ENCODE measurements around the gene SCN1B.

SCN1B gene

DNA sequence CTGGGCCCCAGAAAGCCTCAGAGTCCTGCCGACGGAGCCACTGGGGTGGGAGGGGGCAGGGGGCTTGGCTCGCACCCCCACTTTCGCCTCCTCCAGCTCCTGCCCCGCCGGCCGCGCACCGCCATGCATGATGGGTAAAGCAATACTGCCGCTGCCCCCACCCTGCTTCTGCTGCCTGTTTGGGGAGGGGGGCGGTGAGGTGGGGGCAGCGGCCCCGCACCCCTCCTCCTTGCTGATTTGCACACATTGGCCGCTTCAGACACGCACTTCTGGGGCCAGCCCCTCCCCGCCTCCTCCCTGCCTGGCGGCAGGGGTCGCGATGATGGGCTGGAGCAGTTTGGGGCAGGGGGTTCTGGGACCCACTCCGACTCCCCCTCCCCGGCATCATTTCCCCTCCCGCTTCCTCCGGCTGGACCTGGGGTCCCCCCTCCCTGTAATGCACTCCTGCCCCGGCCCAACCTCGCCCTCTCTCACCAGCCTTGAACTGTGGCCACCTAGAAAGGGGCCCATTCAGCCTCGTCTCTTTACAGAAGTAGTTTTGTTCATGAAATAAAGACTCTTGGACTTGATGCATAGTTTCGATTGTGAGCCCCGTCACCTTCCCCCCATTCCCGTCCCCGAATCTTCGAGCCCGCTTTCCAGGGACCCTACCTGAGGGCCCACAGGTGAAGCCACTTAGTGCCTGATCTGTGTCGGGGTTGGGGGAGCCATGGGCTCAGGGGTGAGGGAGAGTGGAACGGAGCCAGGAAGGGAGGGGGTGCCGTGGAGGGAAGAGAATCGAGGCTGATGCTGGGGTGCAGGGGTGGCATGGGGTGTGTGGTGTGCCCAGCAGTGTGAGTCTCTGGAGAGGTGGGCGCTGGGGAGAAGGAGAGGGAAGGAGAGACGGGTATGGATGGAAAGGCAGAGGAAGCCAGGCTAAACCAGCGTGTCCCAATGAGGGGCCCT is 9.9 kb downstream of the SCN1B start:
- TF ChIP-seq, protein P1, sequence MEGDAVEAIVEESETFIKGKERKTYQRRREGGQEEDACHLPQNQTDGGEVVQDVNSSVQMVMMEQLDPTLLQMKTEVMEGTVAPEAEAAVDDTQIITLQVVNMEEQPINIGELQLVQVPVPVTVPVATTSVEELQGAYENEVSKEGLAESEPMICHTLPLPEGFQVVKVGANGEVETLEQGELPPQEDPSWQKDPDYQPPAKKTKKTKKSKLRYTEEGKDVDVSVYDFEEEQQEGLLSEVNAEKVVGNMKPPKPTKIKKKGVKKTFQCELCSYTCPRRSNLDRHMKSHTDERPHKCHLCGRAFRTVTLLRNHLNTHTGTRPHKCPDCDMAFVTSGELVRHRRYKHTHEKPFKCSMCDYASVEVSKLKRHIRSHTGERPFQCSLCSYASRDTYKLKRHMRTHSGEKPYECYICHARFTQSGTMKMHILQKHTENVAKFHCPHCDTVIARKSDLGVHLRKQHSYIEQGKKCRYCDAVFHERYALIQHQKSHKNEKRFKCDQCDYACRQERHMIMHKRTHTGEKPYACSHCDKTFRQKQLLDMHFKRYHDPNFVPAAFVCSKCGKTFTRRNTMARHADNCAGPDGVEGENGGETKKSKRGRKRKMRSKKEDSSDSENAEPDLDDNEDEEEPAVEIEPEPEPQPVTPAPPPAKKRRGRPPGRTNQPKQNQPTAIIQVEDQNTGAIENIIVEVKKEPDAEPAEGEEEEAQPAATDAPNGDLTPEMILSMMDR (conservative IDR thresholded peaks at IDR 0.05; ENCODE audit: control insufficient read depth, insufficient read depth, low read depth, low read length): no peak
- DNase-seq (ENCODE audit: low read depth): no peak
- no peak overlapping the region for H3K4me3 ChIP-seq (ENCODE audit: control insufficient read depth, low read depth, low read length)

DNA sequence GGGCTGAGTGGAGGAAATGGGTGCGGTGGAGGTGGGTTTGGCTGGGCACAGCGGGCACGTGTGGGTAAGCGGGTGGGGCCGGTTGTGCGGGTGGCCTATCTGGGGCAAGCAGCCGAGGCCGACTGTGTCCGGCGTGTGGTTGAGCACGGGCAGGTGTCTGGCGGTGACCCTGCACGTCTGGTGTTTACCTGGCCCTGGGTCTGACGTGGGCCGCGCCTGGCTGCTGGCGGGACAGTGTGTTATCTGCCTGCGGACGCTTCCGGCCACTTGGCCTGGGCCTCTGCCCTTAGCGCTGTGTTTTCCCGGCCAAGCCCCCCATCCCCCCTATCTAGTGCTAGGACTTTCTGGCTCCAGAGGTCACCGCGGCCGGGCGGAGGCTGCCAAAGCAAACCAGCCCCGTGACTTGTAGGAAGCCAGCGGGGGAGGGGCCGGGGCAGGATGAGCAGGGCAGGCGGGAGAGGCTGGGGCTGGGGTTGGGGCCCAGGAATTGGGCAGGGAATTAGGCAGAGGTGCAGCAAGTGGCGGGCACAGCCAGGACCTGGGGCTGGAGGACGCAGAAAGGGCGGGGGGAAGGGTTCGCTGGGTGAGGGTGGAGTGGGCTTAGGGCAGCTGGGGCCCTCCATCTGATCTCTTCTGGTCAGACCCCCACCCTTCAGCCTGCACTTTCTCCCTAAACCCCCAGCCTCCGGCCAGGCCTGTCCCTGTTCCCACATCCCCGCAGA is 10.7 kb downstream of the SCN1B start:
- DNase-seq (ENCODE audit: low read depth): no peak
- TF ChIP-seq, protein P1 (conservative IDR thresholded peaks at IDR 0.05; ENCODE audit: control insufficient read depth, insufficient read depth, low read depth, low read length): no peak
- no peak overlapping the region for H3K4me3 ChIP-seq (ENCODE audit: control insufficient read depth, low read depth, low read length)

DNA sequence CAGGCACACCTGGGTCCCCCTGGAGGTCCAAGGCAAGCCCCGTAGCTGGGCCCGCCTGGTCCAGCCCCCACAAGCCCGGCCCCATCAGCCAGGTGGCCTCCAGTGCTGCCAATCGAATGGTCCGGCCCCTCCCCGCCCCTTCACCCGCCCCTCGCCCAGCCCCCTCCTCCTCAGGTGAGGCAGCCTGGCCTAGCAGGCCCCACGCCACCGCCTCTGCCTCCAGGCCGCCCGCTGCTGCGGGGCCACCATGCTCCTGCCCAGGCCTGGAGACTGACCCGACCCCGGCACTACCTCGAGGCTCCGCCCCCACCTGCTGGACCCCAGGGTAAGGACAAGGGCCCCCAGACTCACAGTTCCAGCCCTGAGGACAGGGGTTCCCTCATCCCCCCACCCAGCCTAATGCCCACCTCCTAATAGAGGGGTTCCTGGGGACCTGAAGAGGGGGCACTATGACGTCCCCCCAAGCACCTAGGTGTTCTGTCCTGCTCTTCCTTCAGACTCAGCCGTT is 11.3 kb downstream of the SCN1B start, which contains the start of gene HPN:
Gene HPN (plus strand): TSS at position 174 of the 508 bp plus-strand sequence. CDS start 786 bp downstream, outside the sequence.
- TF ChIP-seq, protein P1 (conservative IDR thresholded peaks at IDR 0.05; ENCODE audit: control insufficient read depth, insufficient read depth, low read depth, low read length): no peak
- H3K4me3 ChIP-seq (ENCODE audit: control insufficient read depth, low read depth, low read length): no peak within 1 kb of the TSS
- DNase-seq (ENCODE audit: low read depth): no peak

DNA sequence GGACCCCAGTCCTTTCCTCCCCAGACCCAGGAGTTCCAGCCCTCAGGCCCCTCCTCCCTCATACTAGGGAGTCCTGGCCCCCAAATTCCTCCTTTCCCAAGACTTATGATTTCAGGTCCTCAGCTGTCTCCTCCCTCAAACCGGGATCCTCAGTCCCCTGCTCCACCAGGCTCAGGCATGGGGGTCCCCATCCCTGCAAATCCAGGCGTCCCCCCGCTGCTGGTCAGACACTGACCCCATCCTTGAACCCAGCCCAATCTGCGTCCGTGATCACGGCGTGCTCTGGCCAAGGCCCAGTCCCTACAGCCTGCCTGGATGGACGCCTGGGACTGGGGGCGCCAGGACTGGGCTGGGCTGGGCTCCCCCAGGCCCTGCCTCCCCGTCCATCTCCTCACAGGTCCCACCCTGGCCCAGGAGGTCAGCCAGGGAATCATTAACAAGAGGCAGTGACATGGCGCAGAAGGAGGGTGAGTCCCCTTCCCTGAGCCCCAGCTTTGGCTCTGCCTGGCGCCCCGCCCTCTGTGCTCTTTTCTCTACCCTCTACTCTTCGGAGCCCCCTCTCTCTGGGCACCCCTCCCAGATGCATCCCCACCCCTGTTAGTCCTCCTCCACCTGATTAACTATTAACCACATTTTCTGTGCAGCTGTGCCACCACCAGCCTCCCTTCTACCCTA is 11.9 kb downstream of the SCN1B start:
- H3K4me3 ChIP-seq (ENCODE audit: control insufficient read depth, low read depth, low read length): no peak overlapping the region
- DNase-seq (ENCODE audit: low read depth): no peak
- TF ChIP-seq, protein P1 (conservative IDR thresholded peaks at IDR 0.05; ENCODE audit: control insufficient read depth, insufficient read depth, low read depth, low read length): no peak

DNA sequence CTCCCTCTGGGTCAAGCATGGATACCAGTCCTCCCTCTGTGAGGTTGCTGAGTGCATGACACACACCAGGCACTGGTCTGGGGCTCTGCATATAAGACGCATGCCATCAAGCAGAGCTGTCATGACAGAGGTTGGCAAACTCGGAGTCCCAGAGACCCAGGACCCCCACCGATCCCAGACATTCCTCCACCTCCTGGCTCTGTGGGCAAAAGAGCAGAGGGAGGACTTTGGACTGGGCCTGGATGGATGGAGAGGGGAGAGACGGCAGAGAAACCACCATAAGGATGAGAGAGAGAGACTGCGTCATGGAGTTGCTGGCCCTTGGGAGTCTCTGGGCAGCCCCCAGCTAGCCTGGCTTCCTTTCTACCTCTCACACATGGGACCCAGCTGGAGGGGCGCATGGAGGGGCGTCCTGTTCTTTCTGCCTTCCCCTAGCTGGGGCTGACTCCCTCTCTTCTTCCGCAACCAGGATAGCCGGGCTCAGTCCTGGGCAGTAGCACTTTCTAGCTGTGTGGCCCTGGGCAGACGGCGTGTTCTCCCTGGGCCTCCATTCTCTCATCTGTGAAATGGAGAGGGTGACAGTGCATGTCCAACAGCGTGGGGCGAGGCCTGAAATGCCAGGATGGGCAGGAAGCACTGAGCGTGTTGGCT is 12.8 kb downstream of the SCN1B start:
- TF ChIP-seq, protein P1 (conservative IDR thresholded peaks at IDR 0.05; ENCODE audit: control insufficient read depth, insufficient read depth, low read depth, low read length): no peak
- H3K4me3 ChIP-seq (ENCODE audit: control insufficient read depth, low read depth, low read length): no peak overlapping the region
- DNase-seq (ENCODE audit: low read depth): no peak

DNA sequence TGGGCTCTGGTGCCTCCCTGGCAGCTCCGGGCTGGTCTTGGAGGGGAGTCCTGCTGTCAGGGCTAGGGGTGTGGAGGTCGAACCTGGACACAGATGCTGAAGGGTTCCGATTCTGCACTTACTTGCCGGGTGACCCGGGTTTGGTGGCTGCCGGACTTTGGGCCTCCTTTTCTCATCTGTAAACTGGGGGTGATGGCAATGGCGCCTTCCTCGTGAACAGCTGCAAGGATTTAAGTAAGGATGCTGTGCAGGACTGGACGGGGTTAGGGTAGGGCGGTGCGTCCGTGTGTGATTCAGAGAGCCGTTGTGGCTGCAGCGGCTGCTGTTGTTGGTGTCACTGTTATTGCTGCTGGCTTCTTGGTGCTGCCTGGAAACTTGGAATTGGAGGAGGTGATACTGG is 13.6 kb downstream of the SCN1B start:
- TF ChIP-seq, protein P1 (conservative IDR thresholded peaks at IDR 0.05; ENCODE audit: control insufficient read depth, insufficient read depth, low read depth, low read length): no peak
- no peak for DNase-seq (ENCODE audit: low read depth)
- H3K4me3 ChIP-seq (ENCODE audit: control insufficient read depth, low read depth, low read length): no peak overlapping the region
